Neural crest cell (in vitro differentiated cells): ENCODE results near the gene ADAMTSL5. TPM values are rescaled to one million over a fixed set of nuclear protein-coding genes. Genes with fewer than 3 reads are reported as not detected.
"Not testable (repeated sequence)": the region's sequence is repeated elsewhere in the genome, so short reads cannot be mapped to it uniquely, and the experiment has no call there.

Source experiments
- DNase-seq: peaks from one replicate; pipeline ENCODE4 v3.0.0; 2021; ENCODE audit warnings: low read depth, mixed read lengths, low spot score
- H3K27ac Mint-ChIP-seq: one replicate; pipeline ENCODE4 v1.8.0; 2021; ENCODE audit warnings: mild to moderate bottlenecking, mixed read lengths; ENCODE audit not compliant: unreplicated experiment
- H3K27me3 Mint-ChIP-seq: 2 replicates; pipeline ENCODE4 v1.8.0; 2021; ENCODE audit warnings: low read depth, mild to moderate bottlenecking, mixed read lengths
- H3K36me3 Mint-ChIP-seq: 2 replicates; pipeline ENCODE4 v1.8.0; 2021; ENCODE audit warnings: low read depth, mild to moderate bottlenecking, mixed read lengths
- H3K4me1 Mint-ChIP-seq: 2 replicates; pipeline ENCODE4 v1.8.0; 2021; ENCODE audit warnings: mixed read lengths
- H3K4me3 Mint-ChIP-seq: one replicate; pipeline ENCODE4 v1.8.0; 2021; ENCODE audit warnings: mild to moderate bottlenecking, mixed read lengths
- H3K9me3 Mint-ChIP-seq: 2 replicates; pipeline ENCODE4 v1.8.0; 2021; ENCODE audit warnings: mixed read lengths
- total RNA-seq: library from RNA; stranded (reverse); gene quantifications from 2 replicates; pipeline ENCODE4 v1.2.1, GENCODE V29; 2021
- TF ChIP-seq, protein P1 (sequence below): fragments of 200-600 bp; sonication (generic); conservative IDR thresholded peaks from 2 replicates; pipeline ENCODE4 v1.5.0; 2021; ENCODE audit warnings: antibody characterized with exemption, mild to moderate bottlenecking

The ADAMTSL5 gene
- total RNA-seq, 1 donor from 2014 or later: not detected

DNA sequence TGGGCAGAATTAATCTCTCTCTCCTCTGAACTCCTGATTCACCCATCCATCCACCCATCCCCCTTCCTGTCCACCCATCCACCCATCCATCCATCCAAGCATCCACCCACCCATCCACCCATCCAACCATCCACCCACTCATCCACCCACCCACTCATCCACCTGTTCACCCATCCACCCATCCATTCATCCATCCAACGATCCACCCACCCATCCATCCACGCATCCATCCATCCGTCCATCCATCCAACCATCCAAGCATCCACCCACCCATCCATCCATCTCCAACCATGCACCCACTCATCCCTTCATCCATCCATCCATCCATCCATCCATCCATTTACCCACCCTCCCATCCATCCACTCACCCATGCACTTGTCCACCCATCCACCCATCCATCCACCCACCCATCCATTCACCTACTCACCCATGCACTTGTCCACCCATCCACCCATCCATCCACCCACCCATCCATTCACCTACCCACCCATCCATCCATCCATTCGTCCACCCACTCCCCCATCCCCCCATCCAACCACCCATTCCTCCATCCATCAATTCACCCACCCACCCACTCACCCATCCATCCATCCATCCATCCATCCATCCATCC, 36.6 kb upstream of the ADAMTSL5 start:
- no peak for DNase-seq
- no peak overlapping the region for H3K27ac Mint-ChIP-seq
- peaks cover 20% of the 10 kb centered on the region for H3K27me3 Mint-ChIP-seq
- peaks cover 4% of the 10 kb centered on the region for H3K36me3 Mint-ChIP-seq
- TF ChIP-seq, protein P1, sequence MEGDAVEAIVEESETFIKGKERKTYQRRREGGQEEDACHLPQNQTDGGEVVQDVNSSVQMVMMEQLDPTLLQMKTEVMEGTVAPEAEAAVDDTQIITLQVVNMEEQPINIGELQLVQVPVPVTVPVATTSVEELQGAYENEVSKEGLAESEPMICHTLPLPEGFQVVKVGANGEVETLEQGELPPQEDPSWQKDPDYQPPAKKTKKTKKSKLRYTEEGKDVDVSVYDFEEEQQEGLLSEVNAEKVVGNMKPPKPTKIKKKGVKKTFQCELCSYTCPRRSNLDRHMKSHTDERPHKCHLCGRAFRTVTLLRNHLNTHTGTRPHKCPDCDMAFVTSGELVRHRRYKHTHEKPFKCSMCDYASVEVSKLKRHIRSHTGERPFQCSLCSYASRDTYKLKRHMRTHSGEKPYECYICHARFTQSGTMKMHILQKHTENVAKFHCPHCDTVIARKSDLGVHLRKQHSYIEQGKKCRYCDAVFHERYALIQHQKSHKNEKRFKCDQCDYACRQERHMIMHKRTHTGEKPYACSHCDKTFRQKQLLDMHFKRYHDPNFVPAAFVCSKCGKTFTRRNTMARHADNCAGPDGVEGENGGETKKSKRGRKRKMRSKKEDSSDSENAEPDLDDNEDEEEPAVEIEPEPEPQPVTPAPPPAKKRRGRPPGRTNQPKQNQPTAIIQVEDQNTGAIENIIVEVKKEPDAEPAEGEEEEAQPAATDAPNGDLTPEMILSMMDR: no peak
- H3K4me1 Mint-ChIP-seq: no peaks in the 10 kb centered on the region
- no peak overlapping the region for H3K4me3 Mint-ChIP-seq
- no peaks in the 10 kb centered on the region for H3K9me3 Mint-ChIP-seq

DNA sequence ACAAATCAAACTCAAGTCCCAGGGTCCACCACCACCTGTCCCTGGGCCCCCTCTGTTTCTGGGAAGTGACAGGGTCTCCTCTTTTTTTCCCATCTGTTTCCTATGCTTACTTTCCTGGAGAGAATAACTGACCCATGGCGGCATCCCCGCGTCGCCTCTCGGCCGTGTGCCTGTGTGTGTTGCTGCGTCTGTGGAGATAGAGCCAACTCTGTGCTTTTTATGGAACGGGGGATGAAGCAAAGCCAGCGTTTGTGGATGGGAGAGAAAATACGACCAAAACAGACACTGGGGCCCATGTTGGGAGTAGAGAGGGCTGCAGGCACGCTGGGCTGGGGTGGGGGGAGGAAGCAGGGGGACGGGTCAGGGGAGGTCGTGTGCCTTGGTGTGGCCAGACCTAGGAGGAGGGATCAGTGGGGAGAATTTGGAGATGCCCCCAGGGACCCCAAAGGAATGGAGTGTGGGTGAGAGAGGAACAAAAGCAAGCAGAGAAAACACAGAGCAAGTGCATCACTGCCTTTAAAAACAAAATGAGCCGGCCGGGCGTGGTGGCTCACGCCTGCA, 27.6 kb upstream of the ADAMTSL5 start:
- H3K4me1 Mint-ChIP-seq: no peaks in the 10 kb centered on the region
- peaks cover 22% of the 10 kb centered on the region for H3K27me3 Mint-ChIP-seq
- H3K27ac Mint-ChIP-seq: no peak overlapping the region
- no peak overlapping the region for H3K4me3 Mint-ChIP-seq
- no peaks in the 10 kb centered on the region for H3K9me3 Mint-ChIP-seq
- no peaks in the 10 kb centered on the region for H3K36me3 Mint-ChIP-seq
- no peak for DNase-seq
- TF ChIP-seq, protein P1: no peak

DNA sequence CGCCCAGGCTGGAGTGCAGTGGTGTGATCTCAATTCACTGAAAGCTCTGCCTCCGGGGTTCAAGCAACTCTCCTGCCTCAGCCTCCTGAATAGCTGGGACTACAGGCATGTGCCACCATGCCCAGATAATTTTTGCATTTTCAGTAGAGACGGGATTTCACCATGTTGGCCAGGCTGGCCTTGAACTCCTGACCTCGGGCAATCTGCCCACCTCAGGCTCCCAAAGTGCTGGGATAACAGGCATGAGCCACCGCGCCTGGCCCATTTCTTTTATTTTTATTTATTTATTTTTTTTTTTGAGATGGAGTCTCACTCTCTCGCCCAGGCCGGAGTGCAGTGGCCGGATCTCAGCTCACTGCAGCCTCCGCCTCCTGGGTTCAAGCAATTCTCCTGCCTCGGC, 26.9 kb upstream of the ADAMTSL5 start:
- not testable (repeated sequence) for H3K4me3 Mint-ChIP-seq, H3K4me1 Mint-ChIP-seq, H3K36me3 Mint-ChIP-seq, H3K9me3 Mint-ChIP-seq, H3K27ac Mint-ChIP-seq, DNase-seq
- peaks cover 21% of the 10 kb centered on the region for H3K27me3 Mint-ChIP-seq

DNA sequence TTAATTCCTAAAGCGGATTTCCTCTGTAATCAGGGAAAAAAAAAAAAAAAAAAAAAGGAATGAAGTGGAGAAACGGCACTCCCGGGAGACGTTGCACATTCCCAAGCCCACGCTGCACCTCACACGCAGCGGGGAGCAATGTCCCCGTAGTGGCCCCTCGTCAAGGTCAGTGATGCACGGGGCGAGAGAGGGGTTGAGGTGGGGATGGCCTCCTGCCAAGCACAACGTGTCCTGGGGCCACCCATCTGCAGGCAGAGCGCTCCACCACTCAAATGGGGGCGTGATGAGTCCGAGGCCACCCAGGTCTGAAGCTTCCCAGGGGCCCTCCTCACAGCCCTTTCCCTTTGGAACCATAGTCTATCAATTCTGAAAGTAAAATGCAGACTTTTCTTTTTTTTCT, 26.2 kb upstream of the ADAMTSL5 start:
- TF ChIP-seq, protein P1: no peak
- H3K27me3 Mint-ChIP-seq: peaks cover 18% of the 10 kb centered on the region
- H3K4me3 Mint-ChIP-seq: no peak overlapping the region
- no peaks in the 10 kb centered on the region for H3K9me3 Mint-ChIP-seq
- H3K27ac Mint-ChIP-seq: no peak overlapping the region
- H3K4me1 Mint-ChIP-seq: no peaks in the 10 kb centered on the region
- no peaks in the 10 kb centered on the region for H3K36me3 Mint-ChIP-seq
- no peak for DNase-seq

DNA sequence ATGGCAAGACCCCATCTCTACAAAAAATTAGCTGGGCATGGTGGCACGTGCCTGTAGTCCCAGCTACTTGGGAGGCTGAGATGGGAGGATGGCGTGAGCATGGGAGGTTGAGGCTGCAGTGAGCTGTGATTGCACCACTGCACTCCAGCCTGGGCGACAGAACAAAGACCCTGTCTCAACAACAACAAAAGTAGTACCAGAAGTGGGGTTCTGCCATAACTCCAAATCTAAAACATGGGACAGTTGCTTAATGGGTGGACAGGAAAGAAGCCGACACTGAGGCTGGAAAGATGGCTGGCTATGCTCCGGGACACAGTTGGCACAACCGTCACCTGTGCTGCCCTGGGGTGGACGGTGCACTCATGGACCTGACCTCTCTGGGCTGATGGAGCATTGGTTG, 22.9 kb upstream of the ADAMTSL5 start:
- H3K27ac Mint-ChIP-seq: not testable (repeated sequence)

DNA sequence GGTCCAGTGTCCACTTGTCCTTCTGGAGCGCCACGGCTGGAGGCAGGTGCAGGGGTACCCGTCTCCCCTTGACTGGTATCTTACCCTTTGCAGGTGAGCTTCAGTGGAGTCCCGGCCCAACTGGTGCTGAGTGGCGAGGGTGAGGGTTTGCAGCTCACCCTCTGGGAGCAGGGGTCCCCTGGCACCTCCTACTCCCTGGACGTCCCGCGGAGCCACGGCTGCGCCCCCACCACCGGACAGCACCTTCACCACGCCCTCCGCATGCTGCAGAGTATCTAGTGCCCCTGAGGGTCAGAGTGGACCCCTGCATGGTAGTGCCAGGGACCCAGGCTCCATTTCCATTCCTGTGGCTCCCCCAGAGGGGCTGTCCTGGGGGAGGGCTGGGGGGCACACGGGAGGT, 22.2 kb upstream of the ADAMTSL5 start:
- Mint-ChIP-seq H3K4me1 (no peaks in the 10 kb centered on the region), H3K27ac (no peak overlapping the region), H3K9me3 (no peaks in the 10 kb centered on the region), H3K4me3 (no peak overlapping the region), H3K27me3 (peaks cover 2% of the 10 kb centered on the region), H3K36me3 (no peaks in the 10 kb centered on the region)
- TF ChIP-seq, protein P1: no peak
- DNase-seq: no peak

More for the DNA sequence above, 22.9 kb upstream of the ADAMTSL5 start:
- H3K27me3 Mint-ChIP-seq, H3K9me3 Mint-ChIP-seq, DNase-seq, H3K4me1 Mint-ChIP-seq, H3K4me3 Mint-ChIP-seq, H3K36me3 Mint-ChIP-seq: not testable (repeated sequence)
